IMR-90 (cell line): ENCODE results near the gene ZNF267.
"Not testable (repeated sequence)": the region's sequence is repeated elsewhere in the genome, so short reads cannot be mapped to it uniquely, and the experiment has no call there.

ENCODE experiments used
- BHLHE40 ChIP-seq: fragments of 150-350 bp; IDR thresholded peaks from 2 replicates; pipeline ENCODE4 v1.6.1; 2016; ENCODE audit warnings: mild to moderate bottlenecking, low read depth, low read length
- CEBPB ChIP-seq: IDR thresholded peaks from 2 replicates; pipeline ENCODE4 v1.6.1; 2012; ENCODE audit warnings: low read depth, low read length, improper control_type of control experiment
- CTCF ChIP-seq: conservative IDR thresholded peaks from 2 replicates; pipeline ENCODE4 v1.5.1; 2012; ENCODE audit warnings: mild to moderate bottlenecking, low read depth, low read length, improper control_type of control experiment
- ELK1 ChIP-seq: fragments of 150-350 bp; IDR thresholded peaks from 2 replicates; pipeline ENCODE4 v1.6.1; 2016; ENCODE audit warnings: low read depth, mild to moderate bottlenecking, low read length, moderate library complexity, borderline replicate concordance
- FOS ChIP-seq: fragments of 150-350 bp; IDR thresholded peaks from 2 replicates; pipeline ENCODE4 v1.6.1; 2016; ENCODE audit warnings: low read depth, low read length
- MAFK ChIP-seq: IDR thresholded peaks from 2 replicates; pipeline ENCODE4 v1.6.1; 2012; ENCODE audit warnings: low read depth, low read length, improper control_type of control experiment
- MAZ ChIP-seq: IDR thresholded peaks from 2 replicates; pipeline ENCODE4 v1.6.1; 2012; ENCODE audit warnings: low read depth, mild to moderate bottlenecking, low read length, improper control_type of control experiment, moderate library complexity, borderline replicate concordance
- MXI1 ChIP-seq: IDR thresholded peaks from 2 replicates; pipeline ENCODE4 v1.6.1; 2012; ENCODE audit warnings: low read depth, mild to moderate bottlenecking, low read length, moderate library complexity, borderline replicate concordance
- NFE2L2 ChIP-seq: fragments of 150-350 bp; IDR thresholded peaks from 2 replicates; pipeline ENCODE4 v1.6.1; 2016; ENCODE audit warnings: low read depth, mild to moderate bottlenecking, low read length
- POLR2A ChIP-seq: IDR thresholded peaks from 2 replicates; pipeline ENCODE4 v1.6.1; 2012; ENCODE audit warnings: mild to moderate bottlenecking, low read depth, low read length
- RAD21 ChIP-seq: IDR thresholded peaks from 2 replicates; pipeline ENCODE4 v1.6.1; 2012; ENCODE audit warnings: low read length, improper control_type of control experiment
- RCOR1 ChIP-seq: IDR thresholded peaks from 2 replicates; pipeline ENCODE4 v1.6.1; 2012; ENCODE audit warnings: mild to moderate bottlenecking, low read length, improper control_type of control experiment; ENCODE audit not compliant: insufficient replicate concordance
- RFX5 ChIP-seq: IDR thresholded peaks from 2 replicates; pipeline ENCODE4 v1.8.0; 2012; ENCODE audit warnings: low read depth, mild to moderate bottlenecking, low read length, moderate library complexity
- USF2 ChIP-seq: fragments of 150-350 bp; IDR thresholded peaks from 2 replicates; pipeline ENCODE4 v1.6.1; 2017; ENCODE audit warnings: mild to moderate bottlenecking, antibody characterized with exemption, low read length, low read depth

- TF ChIP-seq CTCF, POLR2A, RCOR1, RFX5, RAD21, MAZ, FOS, CEBPB, MAFK, ELK1, BHLHE40, USF2, MXI1, NFE2L2: not testable (repeated sequence)
Measured at GRCh38 chr16:31836396-31836795, 37.2 kb upstream of the ZNF267 start.
